ENCODE measurements around the gene GPR148. TPM values are rescaled to one million over a fixed set of nuclear protein-coding genes. Genes with fewer than 3 reads are reported as not detected.

GPR148 gene
- total RNA-seq, 1 donor from 2014 or later = not detected

DNA sequence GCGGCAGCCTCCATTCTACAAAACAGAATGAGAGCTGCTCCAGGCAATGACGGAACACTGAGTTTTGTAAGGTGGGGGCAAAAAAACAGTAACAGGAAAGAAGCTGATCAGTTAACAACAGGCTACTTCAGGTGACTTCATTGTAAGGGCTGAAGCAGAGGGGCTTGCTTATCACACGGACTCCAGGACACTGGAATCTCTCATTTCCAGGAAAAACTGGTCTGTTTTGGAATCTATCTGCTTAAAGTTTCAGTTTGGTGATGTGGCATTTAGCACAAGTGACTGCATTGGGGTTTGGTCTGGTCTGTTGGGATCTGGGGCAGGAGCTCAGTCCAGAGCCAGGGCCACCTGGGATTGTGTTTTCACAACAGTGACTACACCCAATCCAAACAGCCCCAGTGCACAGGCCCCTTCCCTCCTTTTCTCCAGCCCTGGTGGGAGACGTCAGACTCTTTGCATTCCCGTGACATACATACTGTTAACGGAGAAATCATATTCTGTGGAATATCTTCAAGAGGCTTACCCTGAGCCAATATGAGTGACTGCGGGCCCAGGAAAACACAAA lies 40.6 kb downstream of the GPR148 start:
- TF ChIP-seq, protein P1, sequence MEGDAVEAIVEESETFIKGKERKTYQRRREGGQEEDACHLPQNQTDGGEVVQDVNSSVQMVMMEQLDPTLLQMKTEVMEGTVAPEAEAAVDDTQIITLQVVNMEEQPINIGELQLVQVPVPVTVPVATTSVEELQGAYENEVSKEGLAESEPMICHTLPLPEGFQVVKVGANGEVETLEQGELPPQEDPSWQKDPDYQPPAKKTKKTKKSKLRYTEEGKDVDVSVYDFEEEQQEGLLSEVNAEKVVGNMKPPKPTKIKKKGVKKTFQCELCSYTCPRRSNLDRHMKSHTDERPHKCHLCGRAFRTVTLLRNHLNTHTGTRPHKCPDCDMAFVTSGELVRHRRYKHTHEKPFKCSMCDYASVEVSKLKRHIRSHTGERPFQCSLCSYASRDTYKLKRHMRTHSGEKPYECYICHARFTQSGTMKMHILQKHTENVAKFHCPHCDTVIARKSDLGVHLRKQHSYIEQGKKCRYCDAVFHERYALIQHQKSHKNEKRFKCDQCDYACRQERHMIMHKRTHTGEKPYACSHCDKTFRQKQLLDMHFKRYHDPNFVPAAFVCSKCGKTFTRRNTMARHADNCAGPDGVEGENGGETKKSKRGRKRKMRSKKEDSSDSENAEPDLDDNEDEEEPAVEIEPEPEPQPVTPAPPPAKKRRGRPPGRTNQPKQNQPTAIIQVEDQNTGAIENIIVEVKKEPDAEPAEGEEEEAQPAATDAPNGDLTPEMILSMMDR (IDR thresholded peaks at IDR 0.05; ENCODE audit: unreplicated experiment) = no peak
- Mint-ChIP-seq H3K4me1 (no peaks in the 10 kb centered on the region), H3K27me3 (ENCODE audit: low read depth) (peaks cover 18% of the 10 kb centered on the region)

GRCh38 chr2:130776550-130776949 lies 47.7 kb downstream of the GPR148 start:
- Mint-ChIP-seq H3K27me3 (ENCODE audit: low read depth) (peaks cover 35% of the 10 kb centered on the region), H3K27ac (no peak overlapping the region), H3K4me3 (no peak overlapping the region), H3K36me3 (no peaks in the 10 kb centered on the region), H3K9me3 (peaks cover 11% of the 10 kb centered on the region), H3K4me1 (no peaks in the 10 kb centered on the region)
- DNase-seq (ENCODE audit: low spot score in 2 of 2, unreplicated experiment in 2 of 2) = no peak
- TF ChIP-seq, protein P1 (IDR thresholded peaks at IDR 0.05; ENCODE audit: unreplicated experiment) = no peak

More for the DNA sequence above, 40.6 kb downstream of the GPR148 start:
- Mint-ChIP-seq H3K36me3 (no peaks in the 10 kb centered on the region), H3K9me3 (peaks cover 11% of the 10 kb centered on the region), H3K4me3 (no peak overlapping the region), H3K27ac (no peak overlapping the region)
- DNase-seq (ENCODE audit: low spot score in 2 of 2, unreplicated experiment in 2 of 2) = no peak

- no peaks in the 10 kb centered on the region for H3K4me1 Mint-ChIP-seq
- no peaks in the 10 kb centered on the region for H3K9me3 Mint-ChIP-seq
- H3K27me3 Mint-ChIP-seq (ENCODE audit: low read depth) = peaks cover 46% of the 10 kb centered on the region
- H3K4me3 Mint-ChIP-seq = no peak overlapping the region
- no peak for DNase-seq (ENCODE audit: low spot score in 2 of 2, unreplicated experiment in 2 of 2)
- TF ChIP-seq, protein P1 (IDR thresholded peaks at IDR 0.05; ENCODE audit: unreplicated experiment) = no peak
- no peak overlapping the region for H3K27ac Mint-ChIP-seq
- H3K36me3 Mint-ChIP-seq = no peaks in the 10 kb centered on the region
Observed at GRCh38 chr2:130778781-130779180, 49.9 kb downstream of the GPR148 start.

Other genes starting within 250 kb of the GPR148 start
- 7.0 to 7.3 TPM (median 7.1 TPM) in 3 replicates for gene POTEI, start 219.7 kb upstream of the GPR148 start, total RNA-seq
- gene CFC1B, start 207.8 kb upstream of the GPR148 start, total RNA-seq = not detected in 3 replicates
- not detected in 3 replicates for gene CFC1, start 129.5 kb upstream of the GPR148 start, total RNA-seq
- gene POTEJ, start 117.6 kb upstream of the GPR148 start, total RNA-seq = not detected in 3 replicates
- gene AMER3, start 26.5 kb downstream of the GPR148 start, total RNA-seq = not detected in 3 replicates
- 20.9 to 25.5 TPM (median 23.9 TPM) in 3 replicates for gene ARHGEF4, start 107.8 kb downstream of the GPR148 start, total RNA-seq